ENCODE measurements around the gene KAT14.

GRCh38 chr20:18090477-18090876, 47.2 kb upstream of the KAT14 start:
- no peak for TF ChIP-seq TAF1 (IDR thresholded peaks at IDR 0.05; ENCODE audit: borderline replicate concordance, insufficient read depth, low read length)
- no peak for TF ChIP-seq SIN3A (IDR thresholded peaks at IDR 0.05; ENCODE audit: borderline replicate concordance, insufficient read depth, low read length)
- TF ChIP-seq POLR2AphosphoS5 (IDR thresholded peaks at IDR 0.05; ENCODE audit: low read depth, low read length), result no peak
- TF ChIP-seq REST (IDR thresholded peaks at IDR 0.05; ENCODE audit: insufficient read depth in 1 of 2, low read depth in 2 of 2, low read length in 2 of 2), result no peak
